MM.1S (cell line): ENCODE data around the gene FJX1.

Experiments used
- CTCF ChIP-seq: fragments of 300-600 bp; sonication (generic); IDR thresholded peaks from 2 replicates; pipeline ENCODE4 v1.5.1; 2016; ENCODE audit warnings: antibody characterized with exemption, low read length, mixed read lengths
- EZH2 ChIP-seq: fragments of 300-600 bp; sonication (generic); optimal IDR thresholded peaks from 2 replicates; pipeline ENCODE3; 2017; ENCODE audit warnings: low read depth, mild to moderate bottlenecking, antibody characterized with exemption, low read length, mixed read lengths
- EZH2phosphoT487 ChIP-seq: fragments of 300-600 bp; sonication (generic); IDR thresholded peaks from 2 replicates; pipeline ENCODE4 v1.6.1; 2018; ENCODE audit warnings: antibody characterized with exemption, low read length

DNA sequence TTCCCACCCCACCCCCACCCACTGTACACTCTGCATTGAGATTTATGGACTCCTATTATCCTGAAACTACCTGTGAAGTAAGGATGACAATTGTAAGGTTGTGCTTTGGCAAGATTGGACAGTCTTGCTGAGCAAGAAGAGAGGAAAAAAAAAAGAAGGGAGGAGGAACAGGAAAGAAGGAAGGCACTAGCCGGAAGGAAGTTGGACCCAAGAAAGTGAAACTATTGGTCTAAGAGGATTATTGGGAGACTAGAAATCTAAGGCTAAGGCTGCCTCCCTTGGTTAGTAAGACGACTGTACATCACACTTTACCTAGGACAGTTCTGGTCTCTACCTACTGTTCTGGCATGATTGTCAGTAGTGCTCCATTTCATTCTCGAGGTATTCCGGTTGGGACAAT lies 32.2 kb downstream of the FJX1 start:
- TF ChIP-seq CTCF (no peak), EZH2 (no peak), EZH2phosphoT487 (no peak)
